ENCODE results near the gene VWF. TPM values are rescaled to one million over a fixed set of nuclear protein-coding genes. Genes with fewer than 3 reads are reported as not detected.
A peak's percentile ranks its signal among the peaks of the same experiment; 100 is the strongest.

The VWF gene
- total and polyA plus RNA-seq, 2 of the 13 experiments (the other 11 are each of a cell fraction or from before 2014, with no cell fraction given): 0.20 to 0.25 TPM

- Histone ChIP-seq H3K27ac (ENCODE audit: extremely low read length, insufficient read depth, low read length) (no peak overlapping the region), H3K79me2 (ENCODE audit: insufficient read depth, low read length) (no peaks in the 10 kb centered on the region), H3K9me3 (ENCODE audit: low read length) (no peaks in the 10 kb centered on the region), H2AFZ (ENCODE audit: low read length) (no peak overlapping the region), H3K4me3 (replicated peaks in 1 of 3; ENCODE audit: insufficient read depth in 1 of 3, low read depth in 2 of 3, low read length in 3 of 3) (no peak overlapping the region), H3K9ac (ENCODE audit: insufficient read depth, low read depth, low read length) (no peak overlapping the region), H3K4me2 (ENCODE audit: low read depth, low read length) (no peak overlapping the region), H4K20me1 (ENCODE audit: insufficient read depth, low read length) (no peaks in the 10 kb centered on the region), H3K36me3 (replicated peaks in 1 of 2; ENCODE audit: control insufficient read depth in 1 of 2, insufficient read depth in 2 of 2, low read length in 2 of 2) (no peaks in the 10 kb centered on the region), H3K27me3 (ENCODE audit: control insufficient read depth in 1 of 2, insufficient read depth in 2 of 2, low read length in 2 of 2) (peaks cover 2 to 34% of the 10 kb centered on the region in 2 experiments; a peak in 4 of 5 replicates), H3K4me1 (ENCODE audit: insufficient read depth, low read length) (no peaks in the 10 kb centered on the region)
- TF ChIP-seq ATF7 (IDR thresholded peaks at IDR 0.05) (no peak), ATF7 (CRISPR knock-in tag; IDR thresholded peaks at IDR 0.05) (no peak), DNMT1 (CRISPR knock-in tag; IDR thresholded peaks at IDR 0.05) (no peak), SMAD9 (CRISPR knock-in tag; IDR thresholded peaks at IDR 0.05) (no peak), SP2 (CRISPR knock-in tag; IDR thresholded peaks at IDR 0.05) (no peak)
- intact Hi-C loops (cut with micrococcal nuclease; ENCODE audit: unreplicated experiment): no loop called here
- no TSS peak for BruUV-seq (replicated peaks)
- ATAC-seq (no peak), DNase-seq (ENCODE audit: low spot score) (no peak), FAIRE-seq (no peak)
- POLR2A ChIA-PET: no interaction called here
- in situ Hi-C loops (cut with HindIII; ENCODE audit: extremely low pct_ligation_motif_present, low pct_unique_long_range_greater_than_20kb): no loop called here
- WGBS (ENCODE audit: low lambda C conversion rate): 30% methylated on average over 2 of the region's 3 CpGs
- CTCF ChIA-PET (ENCODE audit: low intra/inter-chr PET ratio, low total read pairs): no interaction called here
Measured at GRCh38 chr12:5948696-5949095, 175.8 kb downstream of the VWF start.

- in situ Hi-C loops (cut with HindIII; ENCODE audit: extremely low pct_ligation_motif_present, low pct_unique_long_range_greater_than_20kb) (no loop called here), intact Hi-C loops (cut with micrococcal nuclease; ENCODE audit: unreplicated experiment) (no loop called here)
- ATAC-seq (no peak), FAIRE-seq (no peak), DNase-seq (ENCODE audit: low spot score) (no peak)
- no peaks in the 10 kb centered on the region for H3K4me1 ChIP-seq (ENCODE audit: insufficient read depth, low read length)
- H4K20me1 ChIP-seq (ENCODE audit: insufficient read depth, low read length): no peaks in the 10 kb centered on the region
- no peak overlapping the region for H3K27ac ChIP-seq (ENCODE audit: extremely low read length, insufficient read depth, low read length)
- no peak overlapping the region for H2AFZ ChIP-seq (ENCODE audit: low read length)
- ChIA-PET CTCF (ENCODE audit: low intra/inter-chr PET ratio, low total read pairs) (no interaction called here), POLR2A (no interaction called here)
- H3K36me3 ChIP-seq (replicated peaks in 1 of 2; ENCODE audit: control insufficient read depth in 1 of 2, insufficient read depth in 2 of 2, low read length in 2 of 2): no peaks in the 10 kb centered on the region
- H3K9me3 ChIP-seq (ENCODE audit: low read length): no peaks in the 10 kb centered on the region
- no peak overlapping the region for H3K9ac ChIP-seq (ENCODE audit: insufficient read depth, low read depth, low read length)
- no peak overlapping the region for H3K4me3 ChIP-seq (replicated peaks in 1 of 3; ENCODE audit: insufficient read depth in 1 of 3, low read depth in 2 of 3, low read length in 3 of 3)
- WGBS (ENCODE audit: low lambda C conversion rate): 11% methylated on average over 1 of the region's 1 CpG
- TF ChIP-seq KLF12 (CRISPR knock-in tag; IDR thresholded peaks at IDR 0.05; ENCODE audit: borderline replicate concordance) (no peak), MAFK (conservative IDR thresholded peaks at IDR 0.05 in 1 of 2, IDR thresholded peaks at IDR 0.05 in 1 of 2; ENCODE audit: low read length in 2 of 2) (peak in 1 of 2 experiments; percentile 6; a peak in 1 of 4 replicates)
- no TSS peak for BruUV-seq (replicated peaks)
- peaks cover 2 to 39% of the 10 kb centered on the region in 2 experiments; a peak in 4 of 5 replicates for H3K27me3 ChIP-seq (ENCODE audit: control insufficient read depth in 1 of 2, insufficient read depth in 2 of 2, low read length in 2 of 2)
- H3K4me2 ChIP-seq (ENCODE audit: low read depth, low read length): no peak overlapping the region
- no peaks in the 10 kb centered on the region for H3K79me2 ChIP-seq (ENCODE audit: insufficient read depth, low read length)
Measured at GRCh38 chr12:5947006-5947405, 177.5 kb downstream of the VWF start.

All from HepG2 (cell line).